ENCODE results near the gene FILIP1L. TPM values are rescaled to one million over a fixed set of nuclear protein-coding genes. Genes with fewer than 3 reads are reported as not detected.

FILIP1L gene
- total and polyA plus RNA-seq, 2 of the 13 experiments (the other 11 are each of a cell fraction or from before 2014, with no cell fraction given), result 8.1 to 187 TPM

GRCh38 chr3:99845331-99845730 is 269.0 kb downstream of the FILIP1L start (continued):
- TF ChIP-seq KMT2A (CRISPR knock-in tag; IDR thresholded peaks at IDR 0.05), result no peak
- TF ChIP-seq TARDBP (CRISPR knock-in tag; IDR thresholded peaks at IDR 0.05), result no peak
- TF ChIP-seq ZNF720 (CRISPR knock-in tag; IDR thresholded peaks at IDR 0.05), result no peak
- no peak for TF ChIP-seq ZNF256 (CRISPR knock-in tag; conservative IDR thresholded peaks at IDR 0.05)
- TF ChIP-seq ZNF576 (CRISPR knock-in tag; IDR thresholded peaks at IDR 0.05), result no peak

- Histone ChIP-seq H3K9ac (ENCODE audit: insufficient read depth, low read depth, low read length) (no peak overlapping the region), H4K20me1 (ENCODE audit: insufficient read depth, low read length) (peaks cover 15% of the 10 kb centered on the region), H3K27me3 (ENCODE audit: control insufficient read depth in 1 of 2, insufficient read depth in 2 of 2, low read length in 2 of 2) (no peaks in the 10 kb centered on the region), H3K4me2 (ENCODE audit: low read depth, low read length) (no peak overlapping the region), H2AFZ (ENCODE audit: low read length) (no peak overlapping the region), H3K79me2 (ENCODE audit: insufficient read depth, low read length) (peaks cover 11% of the 10 kb centered on the region), H3K36me3 (replicated peaks in 1 of 2; ENCODE audit: control insufficient read depth in 1 of 2, insufficient read depth in 2 of 2, low read length in 2 of 2) (peaks cover under 1 to 5% of the 10 kb centered on the region in 2 experiments; a peak in 2 of 5 replicates), H3K4me1 (ENCODE audit: insufficient read depth, low read length) (peaks cover 37% of the 10 kb centered on the region), H3K4me3 (replicated peaks in 1 of 3; ENCODE audit: insufficient read depth in 1 of 3, low read depth in 2 of 3, low read length in 3 of 3) (no peak overlapping the region), H3K27ac (ENCODE audit: extremely low read length, insufficient read depth, low read length) (no peak overlapping the region), H3K9me3 (ENCODE audit: low read length) (no peaks in the 10 kb centered on the region)
- DNase-seq (ENCODE audit: low spot score) (no peak), FAIRE-seq (no peak), ATAC-seq (peak; percentile 70)
- no TSS peak for BruUV-seq (replicated peaks)
- 91% methylated on average over 5 of the region's 10 CpGs for WGBS (ENCODE audit: low lambda C conversion rate)
- in situ Hi-C loops (cut with HindIII; ENCODE audit: extremely low pct_ligation_motif_present, low pct_unique_long_range_greater_than_20kb), result loop anchor here (5.0 to 25.0 kb wide), 2 partner anchors 409 to 744 kb away; no protein-coding TSS in a partner anchor
- POLR2A ChIA-PET, result interaction anchor here (0.7 to 2.2 kb wide), 9 partner anchors 26 to 417 kb away, joined by 3 to 12 read pairs (median 4); partner anchors contain the start of genes CMSS1 and TBC1D23
- CTCF ChIA-PET (ENCODE audit: low intra/inter-chr PET ratio, low total read pairs), result interaction anchor here (2.8 kb wide), 1 partner anchor 410 kb away, joined by 17 read pairs; no protein-coding TSS in a partner anchor
- intact Hi-C loops (cut with micrococcal nuclease; ENCODE audit: unreplicated experiment), result loop anchor here (1.0 to 2.0 kb wide), 2 partner anchors 225 to 411 kb away; no protein-coding TSS in a partner anchor
- TF ChIP-seq ZNF343 (CRISPR knock-in tag; IDR thresholded peaks at IDR 0.05), result no peak
- no peak for TF ChIP-seq ZNF44 (CRISPR knock-in tag; IDR thresholded peaks at IDR 0.05)
- TF ChIP-seq THAP11 (CRISPR knock-in tag; IDR thresholded peaks at IDR 0.05), result 0 out of 2 replicates have a peak, but pooled peaks have one; percentile 6
- no peak for TF ChIP-seq ZNF276 (CRISPR knock-in tag; IDR thresholded peaks at IDR 0.05; ENCODE audit: low read depth)
- TF ChIP-seq HOMEZ (CRISPR knock-in tag; IDR thresholded peaks at IDR 0.05; ENCODE audit: low read depth), result 0 out of 2 replicates have a peak, but pooled peaks have one; percentile 6
- no peak for TF ChIP-seq SNAPC4 (CRISPR knock-in tag; IDR thresholded peaks at IDR 0.05)
Observed at GRCh38 chr3:99843590-99844258, 270.6 kb downstream of the FILIP1L start.

Data from HepG2 (cell line).